ENCODE data around the gene TREM1.
"Not testable (repeated sequence)": the region's sequence is repeated elsewhere in the genome, so short reads cannot be mapped to it uniquely, and the experiment has no call there.

Gene TREM1

GRCh38 chr6:41257369-41258195, 28.9 kb downstream of the TREM1 start:
- DNase-seq: no peak

DNA sequence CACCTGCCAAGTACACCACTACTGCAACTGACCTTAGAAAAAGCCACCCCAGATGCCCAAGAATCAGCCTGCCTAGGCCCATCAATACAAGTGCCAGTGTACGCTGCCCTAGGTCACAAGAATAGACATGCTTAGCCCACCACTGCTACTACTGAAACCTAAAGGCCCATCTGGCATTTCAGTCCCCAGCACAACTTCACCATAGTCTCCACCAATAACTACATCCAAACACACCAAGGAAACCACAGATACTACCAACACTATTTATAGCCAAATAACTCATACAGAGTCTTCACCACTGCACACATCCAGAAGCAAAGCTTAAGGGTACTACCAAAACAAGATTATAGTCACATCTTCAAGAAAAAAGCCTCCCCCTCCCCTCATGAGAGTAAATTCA, 30.1 kb downstream of the TREM1 start:
- DNase-seq: no peak

GRCh38 chr6:41255638-41256246, 30.7 kb downstream of the TREM1 start:
- no peak for DNase-seq

DNA sequence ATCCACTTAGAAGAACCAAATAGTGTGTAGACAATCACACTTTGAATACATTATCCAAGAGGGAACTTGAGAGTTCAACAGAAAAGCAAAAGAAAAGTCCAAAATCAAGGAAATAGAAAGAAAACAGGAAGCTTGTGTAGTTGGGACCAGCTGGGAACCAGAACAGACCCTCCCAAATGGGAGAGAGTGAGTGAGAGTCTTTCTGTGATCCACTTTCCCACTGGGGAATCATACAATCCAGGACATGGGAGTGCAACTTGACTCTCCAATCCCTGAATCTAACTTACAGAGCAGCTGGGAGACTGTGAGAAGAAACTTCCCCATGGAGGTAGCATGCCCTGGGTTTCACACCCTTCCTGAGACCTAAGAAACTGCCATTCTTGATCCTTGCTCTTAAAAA, 31.4 kb downstream of the TREM1 start:
- no peak for DNase-seq

GRCh38 chr6:41252401-41253169, 33.9 kb downstream of the TREM1 start:
- no peak for DNase-seq

- no peak for DNase-seq
These were observed 38.4 kb downstream of the TREM1 start for GRCh38 chr6:41247882-41248705.

- DNase-seq: no peak
These were observed 39.1 kb downstream of the TREM1 start for GRCh38 chr6:41247288-41247865.

- not testable (repeated sequence) for DNase-seq
These were observed 40.0 kb downstream of the TREM1 start for GRCh38 chr6:41246529-41246928.

DNA sequence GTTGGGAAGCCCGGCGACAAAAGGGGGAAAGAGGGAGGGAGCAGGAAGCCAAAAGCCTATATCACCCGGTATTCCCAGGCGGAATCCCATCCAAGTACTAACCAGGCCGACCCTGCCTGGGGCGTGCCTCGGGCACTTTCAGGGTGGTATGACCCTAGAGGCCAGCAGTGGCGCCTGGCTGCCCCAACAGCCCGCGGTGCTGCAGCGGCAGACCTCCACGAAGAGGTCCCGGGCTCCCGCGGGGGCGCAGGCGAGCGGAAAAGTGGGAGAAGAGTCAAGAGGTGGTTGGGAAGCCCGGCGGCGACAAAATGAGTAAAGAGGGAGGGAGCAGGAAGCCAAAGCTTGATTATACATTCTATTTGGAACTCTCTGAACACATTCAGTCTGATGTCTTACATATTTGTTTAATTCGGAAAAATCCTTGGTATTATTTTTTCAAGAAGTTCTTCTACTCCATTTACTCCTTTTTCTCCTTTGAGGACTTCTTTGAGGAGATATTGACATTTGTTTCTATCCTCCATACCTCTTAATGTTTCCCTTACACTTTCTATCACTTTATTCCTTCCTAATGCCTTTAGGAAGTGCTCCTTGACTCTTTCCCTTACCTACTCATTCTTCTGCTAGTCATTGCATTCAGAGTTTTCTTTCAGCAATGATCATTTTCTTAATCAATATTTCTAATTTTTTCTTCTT, 46.9 kb downstream of the TREM1 start:
- DNase-seq: no peak

GRCh38 chr6:41237128-41237527, 49.4 kb downstream of the TREM1 start:
- DNase-seq: no peak

DNA sequence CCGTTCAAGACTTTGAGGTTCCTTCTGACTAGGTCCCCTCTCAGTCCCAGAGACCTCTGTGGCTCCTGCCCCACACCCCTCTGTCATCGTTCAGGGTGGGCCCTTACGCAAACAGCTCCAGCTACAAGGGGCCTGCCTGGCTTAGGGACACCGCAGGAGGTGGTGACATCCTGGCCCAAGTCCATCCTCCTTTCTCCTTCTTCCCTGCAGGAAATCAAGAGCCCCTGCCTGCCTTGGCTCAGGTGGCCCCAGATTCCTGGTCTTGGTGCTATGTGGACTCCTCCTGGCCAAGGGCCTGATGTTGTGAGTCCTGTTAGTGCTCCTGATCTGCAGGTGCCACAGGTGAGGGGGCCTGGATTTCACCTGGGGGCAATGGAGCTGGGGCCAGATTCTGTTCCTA, 50.2 kb downstream of the TREM1 start:
- DNase-seq: no peak

DNA sequence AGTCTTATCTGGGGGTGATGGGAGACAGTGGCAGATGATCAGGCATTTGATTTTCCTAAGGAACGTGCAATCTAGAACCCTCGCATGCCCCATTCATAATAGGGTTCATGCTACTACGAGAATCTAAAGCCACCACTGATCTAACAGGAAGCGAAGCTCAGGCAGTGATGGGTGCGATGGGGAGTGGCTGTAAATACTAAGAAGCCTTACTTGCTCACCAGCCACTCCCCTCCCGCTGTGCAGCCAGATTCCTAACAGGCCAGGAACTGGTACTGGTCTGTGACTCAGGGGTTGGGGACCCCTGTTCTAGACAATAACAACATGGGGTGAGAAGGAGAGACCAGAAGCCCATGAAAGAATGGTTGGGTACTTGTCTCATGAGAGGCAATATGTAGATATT, 53.8 kb downstream of the TREM1 start:
- no peak for DNase-seq

- no peak for DNase-seq
These were observed 55.2 kb downstream of the TREM1 start for GRCh38 chr6:41231246-41231645.

DNA sequence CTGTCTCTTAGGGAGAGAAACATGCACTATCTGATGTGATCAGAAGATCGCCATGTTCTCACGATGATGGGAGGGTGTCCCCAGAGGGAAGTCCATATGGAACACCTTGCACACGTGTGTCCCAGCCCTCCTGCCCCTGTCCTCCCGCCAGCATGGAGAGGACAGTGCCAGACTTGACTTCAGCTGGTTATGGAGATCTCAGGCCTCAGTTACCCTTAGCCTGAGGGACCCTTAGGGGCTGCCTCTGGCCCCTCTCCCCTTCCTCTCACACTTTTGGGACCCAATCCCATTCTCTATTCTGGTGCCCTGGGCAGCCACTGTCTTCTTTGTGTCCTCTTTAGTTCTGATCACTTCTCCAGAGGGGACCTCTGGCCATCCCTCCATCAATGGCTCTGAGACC, 56.8 kb downstream of the TREM1 start:
- DNase-seq: no peak

DNA sequence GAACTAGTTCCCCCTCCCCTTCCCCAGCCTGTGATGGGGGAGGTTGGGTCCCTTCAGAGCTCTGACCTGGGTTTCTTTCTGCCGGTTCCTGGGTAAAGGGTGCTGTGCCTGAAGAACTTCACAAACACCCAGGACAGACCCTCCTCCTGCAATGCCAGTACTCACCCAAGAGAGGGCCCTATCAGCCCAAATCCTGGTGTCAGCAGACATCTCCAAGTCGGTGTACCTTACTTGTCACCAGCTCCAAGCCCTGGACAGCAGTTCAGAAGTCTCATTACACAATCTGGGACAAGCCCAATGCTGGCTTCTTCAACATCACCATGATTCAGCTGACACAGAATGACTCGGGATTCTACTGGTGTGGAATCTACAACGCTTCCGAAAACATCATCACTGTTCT, 57.9 kb downstream of the TREM1 start:
- DNase-seq: no peak

GRCh38 chr6:41228096-41228495, 58.4 kb downstream of the TREM1 start, which contains the start of gene TREML4:
Gene TREML4, plus strand, starts transcription at chr6:41228349. Its CDS starts 79 bp downstream, at chr6:41228428.
- DNase-seq: no peak

DNA sequence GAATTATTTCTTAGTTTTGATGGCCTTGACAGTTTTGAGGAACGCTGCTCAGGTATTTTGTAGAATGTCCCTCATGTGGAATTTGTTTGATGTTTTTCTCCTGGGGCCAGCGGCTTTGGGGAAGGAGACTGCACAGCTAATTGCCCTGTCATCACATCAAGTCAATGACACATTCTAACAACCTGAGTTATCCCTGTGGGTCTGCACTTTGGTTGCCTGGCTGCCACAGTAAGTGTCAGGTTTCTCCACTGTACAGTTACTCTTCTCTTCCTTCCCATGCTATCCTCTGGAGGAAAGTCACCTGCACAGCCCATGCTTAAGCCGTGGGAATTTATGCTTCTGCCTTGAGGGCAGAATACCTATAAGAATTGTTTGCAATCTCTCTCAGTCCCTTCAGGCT, 59.7 kb downstream of the TREM1 start:
- DNase-seq: no peak

GRCh38 chr6:41224800-41225199, 61.7 kb downstream of the TREM1 start:
- no peak for DNase-seq

Data from amniotic stem cell (primary cell).